HG02840 (cell line): ENCODE data around the gene AFF2.

Source experiments
- ATAC-seq: cut with Tn5 transposase; IDR thresholded peaks from one replicate; pipeline ENCODE4 v1.9.1; 2021; ENCODE audit warnings: mild to moderate bottlenecking, moderate library complexity, moderate number of reproducible peaks; ENCODE audit not compliant: unreplicated experiment, low FRiP score

AFF2 gene

GRCh38 chrX:148979786-148980185 lies 479.4 kb downstream of the AFF2 start:
- ATAC-seq, result no peak

GRCh38 chrX:148984238-148984637 lies 483.8 kb downstream of the AFF2 start:
- no peak for ATAC-seq

DNA sequence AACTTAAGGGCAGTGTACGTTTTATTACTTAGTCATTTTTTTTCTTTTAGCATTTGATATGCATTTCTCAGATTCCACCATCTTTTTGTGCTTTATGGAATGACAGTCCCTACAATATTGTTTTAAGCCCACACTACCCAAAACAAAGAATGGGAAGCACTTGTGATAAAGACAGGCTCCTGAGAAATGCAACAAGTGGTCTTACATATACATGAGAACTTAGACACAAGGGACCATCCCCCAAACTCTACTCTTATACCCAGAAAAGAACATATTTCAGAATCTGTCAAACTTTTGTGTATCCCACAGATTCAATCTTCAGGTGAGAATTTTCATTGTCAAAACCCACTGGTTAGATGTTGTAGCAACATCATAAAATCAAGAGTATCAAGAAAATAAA lies 491.1 kb downstream of the AFF2 start:
- ATAC-seq, result no peak

- ATAC-seq, result no peak
Measured at GRCh38 chrX:148995661-148996060, 495.2 kb downstream of the AFF2 start.

GRCh38 chrX:149002320-149002719 lies 501.9 kb downstream of the AFF2 start:
- ATAC-seq, result no peak

DNA sequence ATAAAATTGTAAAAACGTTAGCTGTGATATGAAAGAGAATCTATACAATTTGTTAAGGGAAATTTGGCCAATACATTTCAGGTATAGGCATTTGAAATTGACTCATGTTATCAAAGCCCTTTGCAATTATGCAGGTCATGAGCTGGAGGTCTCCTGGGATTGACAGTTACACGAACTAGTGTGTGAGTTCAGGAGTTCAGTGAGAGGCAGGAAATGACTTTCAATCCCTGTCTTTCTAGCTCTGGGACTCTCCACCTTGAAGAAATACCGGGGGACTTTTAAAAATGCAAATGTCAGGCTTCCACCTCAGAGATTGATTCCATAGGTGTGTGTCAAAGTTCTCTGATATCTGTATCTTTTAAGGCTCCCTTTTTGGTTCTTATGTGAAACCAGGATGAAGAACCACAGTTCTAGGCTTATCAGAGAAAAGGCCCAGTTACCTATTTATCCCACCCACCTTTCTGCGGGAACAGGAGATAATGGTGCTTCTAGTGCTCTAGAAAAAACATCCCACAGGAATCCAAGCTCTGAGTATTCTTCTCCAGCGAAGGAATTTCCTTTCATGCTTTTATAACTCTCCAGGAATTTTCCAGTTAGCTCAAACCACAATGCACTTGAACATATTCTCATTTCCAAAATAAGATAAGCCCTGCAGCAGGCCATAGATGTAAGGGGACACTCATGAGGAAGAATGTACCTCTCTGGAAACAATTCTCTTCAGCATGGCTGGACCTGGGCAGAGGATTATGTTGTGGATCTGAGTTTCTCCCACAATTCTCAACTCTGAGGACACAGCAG lies 503.6 kb downstream of the AFF2 start:
- no peak for ATAC-seq

GRCh38 chrX:149004936-149005335 lies 504.5 kb downstream of the AFF2 start:
- no peak for ATAC-seq

DNA sequence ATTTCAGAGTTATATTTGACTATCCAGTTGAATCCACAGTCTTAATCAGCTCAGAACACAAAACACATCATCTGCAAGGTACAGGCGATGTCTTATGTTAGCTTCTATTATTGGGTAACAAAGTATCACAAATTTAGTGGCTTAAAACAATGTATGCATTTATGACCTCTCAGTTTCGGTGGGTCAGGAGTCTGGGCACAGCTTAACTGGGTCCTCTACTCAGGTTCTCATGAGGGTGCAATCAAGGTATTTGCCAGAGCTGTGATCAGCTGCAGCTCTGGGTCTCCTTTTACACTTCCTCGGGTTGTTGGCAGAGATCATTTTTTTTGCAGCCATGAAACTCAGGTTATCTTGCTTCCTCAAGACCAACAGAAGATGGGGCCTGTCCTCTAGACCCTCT lies 505.8 kb downstream of the AFF2 start:
- ATAC-seq, result no peak

DNA sequence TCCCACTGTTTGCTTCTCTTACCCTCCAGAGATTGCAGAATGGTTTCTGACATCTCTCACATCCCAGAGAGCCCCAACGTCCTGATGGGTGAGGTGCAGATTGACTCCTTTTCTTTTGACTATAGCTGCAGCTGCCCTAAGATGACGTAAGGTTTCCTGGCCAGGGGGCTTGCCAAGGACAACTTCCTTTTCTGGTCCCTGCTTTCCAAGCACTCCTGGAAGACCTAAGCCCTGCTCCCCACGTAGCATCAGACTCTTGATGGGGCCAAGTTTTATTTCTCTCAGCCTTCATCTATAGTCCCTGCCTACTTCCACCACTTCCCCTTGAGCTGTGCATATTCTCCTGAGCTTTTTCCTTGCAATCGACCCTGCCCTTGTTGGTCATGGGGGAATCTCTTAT lies 507.0 kb downstream of the AFF2 start:
- no peak for ATAC-seq

DNA sequence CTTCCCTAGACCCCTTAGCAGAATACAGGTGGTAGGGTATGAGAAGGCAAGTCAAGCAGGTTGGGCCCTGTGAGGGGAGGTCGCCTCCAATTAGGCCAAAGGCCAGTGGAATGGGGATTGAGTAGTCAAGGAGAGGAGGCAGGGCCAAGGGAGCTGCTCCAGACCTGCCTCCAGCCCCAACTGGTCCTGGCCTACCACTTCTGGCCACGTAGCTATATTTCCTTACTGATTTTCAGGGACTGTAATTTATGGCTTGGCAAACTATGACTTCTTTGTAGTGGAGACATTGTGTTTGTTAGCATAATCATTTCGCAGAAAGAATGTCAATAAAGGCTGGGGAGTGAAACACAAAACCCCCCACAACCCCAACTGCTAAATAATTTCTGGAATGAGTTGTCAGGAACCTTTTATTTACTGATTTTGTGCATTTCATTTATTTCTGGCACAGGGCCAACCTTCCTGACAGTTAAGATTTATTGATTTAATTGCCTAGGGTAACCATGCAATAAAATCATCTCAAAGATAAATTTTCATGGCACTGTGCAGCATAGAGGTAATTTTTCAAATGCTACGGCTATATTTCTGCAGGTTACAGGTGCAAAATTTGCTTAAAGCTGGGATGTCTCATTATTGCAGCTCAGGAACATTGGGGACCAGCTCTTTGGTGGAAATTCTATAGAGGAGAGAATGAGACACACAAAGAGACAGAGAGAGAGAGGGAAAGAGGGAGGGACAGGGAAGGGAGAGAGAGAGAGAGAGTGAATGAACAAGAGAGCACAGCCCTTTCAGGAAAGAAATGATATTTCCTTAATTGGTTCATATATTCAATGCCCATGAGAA lies 509.8 kb downstream of the AFF2 start:
- no peak for ATAC-seq

- ATAC-seq, result no peak
Measured at GRCh38 chrX:149010853-149011224, 510.4 kb downstream of the AFF2 start.

GRCh38 chrX:149013081-149013480 lies 512.7 kb downstream of the AFF2 start:
- ATAC-seq, result no peak

DNA sequence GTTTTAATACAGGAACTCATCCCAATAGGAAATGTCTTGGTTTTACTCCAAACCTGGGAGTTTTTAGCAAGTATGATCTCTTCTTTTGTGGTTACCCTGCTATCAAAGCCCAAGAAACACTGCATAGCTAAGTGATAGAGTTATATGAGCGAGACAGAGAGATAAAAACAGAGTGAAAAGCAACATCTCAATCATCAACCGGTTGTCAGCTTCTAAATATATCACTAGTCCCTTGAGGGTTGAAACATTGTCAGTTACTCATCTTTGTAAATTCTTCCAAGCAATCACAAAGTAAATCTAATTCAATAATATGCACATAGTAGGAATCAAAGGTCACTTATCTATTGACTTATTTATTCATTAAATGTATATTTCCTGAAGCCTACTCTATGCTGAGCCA lies 520.7 kb downstream of the AFF2 start:
- no peak for ATAC-seq

DNA sequence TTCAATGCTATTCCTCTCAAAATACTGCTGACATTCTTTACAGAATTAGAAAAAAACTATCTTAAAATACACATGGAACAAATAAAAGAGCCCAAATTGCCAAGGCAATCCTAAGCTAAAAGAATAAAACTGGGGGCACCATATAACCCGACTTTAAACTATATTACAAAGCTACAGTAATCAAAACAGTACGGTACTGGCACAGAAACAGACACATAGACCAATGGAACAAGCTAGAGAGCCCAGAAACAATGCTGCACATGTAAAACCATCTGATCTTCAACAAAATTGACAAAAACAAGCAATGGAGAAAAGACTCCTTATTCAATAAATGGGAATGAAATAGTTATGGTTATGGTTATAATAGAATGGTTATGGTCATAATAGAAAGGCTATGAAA lies 522.1 kb downstream of the AFF2 start:
- ATAC-seq, result no peak

GRCh38 chrX:149032449-149032848 lies 532.0 kb downstream of the AFF2 start:
- ATAC-seq, result no peak

DNA sequence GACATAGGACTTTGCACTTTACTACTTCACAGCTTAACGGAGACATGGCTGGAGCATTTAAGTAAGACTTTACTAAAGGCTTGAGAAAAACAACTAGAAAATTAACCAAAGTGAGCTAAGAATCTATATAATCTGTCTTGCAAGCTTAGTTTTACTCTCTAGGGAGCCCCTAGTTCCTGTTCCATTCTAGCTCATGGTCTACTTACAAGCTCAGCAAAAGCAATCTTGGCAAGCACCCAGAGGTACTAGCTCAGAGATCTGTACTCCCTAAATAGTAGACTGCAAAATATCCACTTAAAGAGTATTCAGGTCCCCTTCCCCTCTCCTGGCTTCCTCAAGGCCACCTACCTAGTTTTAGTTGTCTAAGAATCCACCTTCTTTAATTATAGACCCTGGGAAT lies 535.7 kb downstream of the AFF2 start:
- no peak for ATAC-seq

DNA sequence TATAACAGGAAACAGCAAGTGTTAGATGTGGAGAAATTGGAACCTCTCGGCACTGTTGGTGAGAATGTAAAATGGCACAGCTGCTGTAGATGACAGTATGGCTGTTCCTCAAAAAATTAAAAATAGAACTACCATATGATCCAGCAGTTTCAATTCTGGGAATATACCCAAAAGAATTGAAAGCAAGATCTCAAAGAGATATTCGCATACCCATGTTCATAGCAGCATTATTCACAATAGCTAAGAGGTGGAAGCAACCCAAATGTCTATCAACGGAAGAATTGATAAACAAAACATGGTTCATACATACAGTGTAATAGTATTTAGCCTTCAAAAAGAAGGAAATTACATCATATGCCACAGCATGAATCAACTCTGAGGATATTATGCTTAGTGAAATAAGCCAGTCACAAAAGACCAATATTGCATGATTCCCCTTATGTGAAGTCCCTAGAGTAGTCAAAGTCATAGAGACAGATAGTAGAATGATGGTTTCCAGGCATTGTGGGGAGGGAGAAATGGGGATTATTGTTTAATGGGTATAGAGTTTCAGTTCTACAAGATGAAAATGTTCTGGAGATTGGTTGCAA lies 537.0 kb downstream of the AFF2 start:
- no peak for ATAC-seq

DNA sequence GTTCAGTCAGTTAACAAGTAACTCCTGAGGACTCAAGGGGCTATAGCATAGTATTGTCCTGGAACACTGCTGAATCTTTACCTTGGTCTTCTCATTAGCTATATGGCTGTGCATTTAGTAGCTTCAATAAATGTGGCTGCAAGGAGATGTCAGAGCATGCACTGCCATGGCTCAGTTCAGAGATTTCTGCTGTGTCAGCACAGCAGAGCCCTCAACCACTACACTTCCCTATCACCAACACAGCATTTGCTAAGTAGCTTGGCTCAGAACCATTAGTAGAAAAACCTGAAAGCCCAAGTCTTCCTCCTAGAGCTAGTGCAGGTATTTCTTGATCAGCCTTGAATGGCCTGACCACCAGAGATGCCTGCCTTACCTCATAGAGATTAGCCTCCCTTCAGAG lies 538.6 kb downstream of the AFF2 start:
- ATAC-seq, result no peak

- ATAC-seq, result no peak
Measured at GRCh38 chrX:149040873-149041535, 540.6 kb downstream of the AFF2 start.

DNA sequence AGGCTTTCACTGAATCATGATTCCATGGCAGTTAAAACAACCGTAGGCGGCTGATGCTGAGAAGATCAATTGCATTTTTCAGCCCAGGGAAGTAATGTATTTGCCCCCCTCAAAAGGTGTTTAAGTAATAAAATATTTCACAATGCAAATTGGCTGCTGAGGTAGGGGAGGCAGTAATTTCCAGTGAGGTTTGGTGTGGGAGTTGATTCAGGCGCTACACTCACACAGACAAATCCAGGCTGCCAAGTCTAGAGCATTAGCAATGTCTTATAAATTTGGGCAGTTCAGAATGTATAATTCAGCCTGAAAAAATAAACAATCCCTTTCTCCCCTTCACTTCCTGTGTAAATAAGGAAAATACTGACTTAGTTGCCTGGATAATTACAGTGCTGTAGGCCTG lies 543.0 kb downstream of the AFF2 start:
- ATAC-seq, result no peak

GRCh38 chrX:149044471-149044870 lies 544.1 kb downstream of the AFF2 start:
- ATAC-seq, result no peak
